DND-41 (cell line): ENCODE results near the gene SLC25A14.

ENCODE experiments used
- CTCF ChIP-seq: IDR thresholded peaks from 2 replicates; pipeline ENCODE4 v1.5.1; 2012; ENCODE audit warnings: borderline replicate concordance, low read length, moderate library complexity, mild to moderate bottlenecking; ENCODE audit not compliant: poor library complexity, severe bottlenecking; ENCODE audit errors: extremely low read depth
- EZH2 ChIP-seq: IDR thresholded peaks from 3 replicates; pipeline ENCODE4 v1.6.1; 2012; ENCODE audit warnings: borderline replicate concordance, low read depth, mild to moderate bottlenecking, moderate library complexity, low read length, inconsistent platforms; ENCODE audit not compliant: severe bottlenecking

- no peak for TF ChIP-seq CTCF
- no peak for TF ChIP-seq EZH2
Measured at GRCh38 chrX:130347321-130347720, 7.6 kb downstream of the SLC25A14 start.
